ENCODE results near the gene BLOC1S3. TPM values are rescaled to one million over a fixed set of nuclear protein-coding genes. Genes with fewer than 3 reads are reported as not detected.
A peak's percentile ranks its signal among the peaks of the same experiment; 100 is the strongest.

Gene BLOC1S3, protein sequence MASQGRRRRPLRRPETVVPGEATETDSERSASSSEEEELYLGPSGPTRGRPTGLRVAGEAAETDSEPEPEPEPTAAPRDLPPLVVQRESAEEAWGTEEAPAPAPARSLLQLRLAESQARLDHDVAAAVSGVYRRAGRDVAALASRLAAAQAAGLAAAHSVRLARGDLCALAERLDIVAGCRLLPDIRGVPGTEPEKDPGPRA
- 5.0 TPM for total RNA-seq
- long read RNA-seq, partial matches to known transcripts: 0 of 3 reads
- long read RNA-seq, other reads (novel, unspliced or antisense): 1 of 3 reads

DNA sequence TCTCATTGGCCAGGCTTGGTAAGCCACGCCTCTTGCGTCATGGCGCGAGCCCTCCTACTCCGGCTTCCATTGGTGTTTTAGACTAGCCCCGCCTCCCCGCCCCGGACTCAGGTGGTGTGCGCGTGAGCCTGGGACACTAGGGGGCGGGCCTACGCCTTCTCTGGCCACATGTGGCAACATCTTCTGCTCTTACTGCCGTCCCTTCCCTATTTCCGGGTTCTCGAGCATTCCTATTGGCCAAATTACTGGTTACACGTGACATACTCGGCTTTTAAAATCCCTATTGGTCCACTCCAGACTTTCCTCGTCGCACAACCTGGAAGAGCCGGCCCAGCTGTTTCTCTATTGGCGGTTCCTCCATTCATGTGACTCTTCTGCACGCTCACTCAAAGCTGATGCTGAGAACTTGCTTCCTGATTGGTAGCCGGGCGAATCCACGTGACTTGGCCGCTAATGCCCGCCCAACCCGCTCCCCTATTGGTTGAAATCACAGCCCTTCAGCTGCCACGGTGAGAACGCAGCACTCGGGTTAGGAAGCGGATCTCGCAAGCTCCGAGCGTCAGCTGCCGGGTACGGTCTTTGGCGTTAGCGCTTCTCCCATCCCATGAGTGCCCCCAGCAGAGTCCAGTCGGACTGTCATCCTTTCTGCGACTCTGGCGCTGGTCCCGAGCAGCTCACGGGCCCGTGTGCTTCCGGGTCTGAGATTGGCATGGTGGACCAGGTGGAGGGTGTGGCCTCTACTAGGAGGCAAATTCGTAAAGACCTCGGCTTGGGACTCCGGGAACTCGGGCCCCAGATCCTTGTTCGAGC lies at the start of gene BLOC1S3:
Gene BLOC1S3, plus strand, starts transcription at position 523 of the 810 bp plus-strand sequence. CDS start 513 bp downstream, outside the sequence.
- peak; percentile 100 for DNase-seq (ENCODE audit: low spot score)
- intact Hi-C loops (cut with DNase I): loop anchor here (5.0 kb wide), 2 partner anchors 86 to 101 kb away; partner anchors contain the start of genes GEMIN7, PPP1R37 and ZNF296

DNA sequence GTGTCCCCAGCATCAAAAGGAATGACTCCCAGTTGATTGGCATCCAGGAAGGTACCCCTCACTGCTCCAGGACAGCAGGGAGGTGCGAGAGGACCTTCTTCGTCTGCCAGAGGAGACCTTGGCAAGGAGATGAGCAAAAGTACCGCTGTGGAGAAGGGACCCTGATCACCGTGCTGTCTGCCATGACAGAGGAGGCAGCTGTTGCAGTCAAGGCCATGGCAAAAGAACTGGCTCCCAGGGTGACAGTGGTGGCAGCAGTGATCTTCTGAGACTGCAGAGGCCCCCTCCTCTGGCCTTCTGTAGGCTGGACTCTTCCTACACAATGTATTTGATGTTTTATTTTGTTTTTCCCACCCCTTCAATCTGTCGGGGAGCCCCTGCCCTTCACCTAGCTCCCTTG lies 49.8 kb upstream of the BLOC1S3 start:
- intact Hi-C loops (cut with DNase I): no loop called here
- DNase-seq (ENCODE audit: low spot score): no peak

DNA sequence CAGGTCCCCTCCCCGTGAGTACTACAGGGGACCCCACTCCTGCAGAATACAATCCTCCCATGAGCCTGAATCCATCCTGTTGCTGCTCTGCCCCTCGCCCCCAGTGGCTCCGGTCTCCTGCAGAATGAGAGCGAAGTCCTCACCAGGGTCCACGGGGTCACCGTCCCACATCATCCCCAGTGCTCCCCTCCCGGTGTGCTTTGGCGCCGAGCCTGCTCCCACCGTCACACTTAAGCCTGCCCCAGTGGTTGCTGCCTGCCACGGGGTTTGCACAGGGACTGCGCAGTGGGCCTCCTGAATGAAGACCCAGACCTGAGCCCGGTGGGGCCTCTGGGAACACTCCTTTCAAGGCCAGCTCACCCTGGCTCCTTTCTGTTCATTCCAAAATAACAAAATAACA lies 48.3 kb upstream of the BLOC1S3 start:
- intact Hi-C loops (cut with DNase I): no loop called here
- no peak for DNase-seq (ENCODE audit: low spot score)

DNA sequence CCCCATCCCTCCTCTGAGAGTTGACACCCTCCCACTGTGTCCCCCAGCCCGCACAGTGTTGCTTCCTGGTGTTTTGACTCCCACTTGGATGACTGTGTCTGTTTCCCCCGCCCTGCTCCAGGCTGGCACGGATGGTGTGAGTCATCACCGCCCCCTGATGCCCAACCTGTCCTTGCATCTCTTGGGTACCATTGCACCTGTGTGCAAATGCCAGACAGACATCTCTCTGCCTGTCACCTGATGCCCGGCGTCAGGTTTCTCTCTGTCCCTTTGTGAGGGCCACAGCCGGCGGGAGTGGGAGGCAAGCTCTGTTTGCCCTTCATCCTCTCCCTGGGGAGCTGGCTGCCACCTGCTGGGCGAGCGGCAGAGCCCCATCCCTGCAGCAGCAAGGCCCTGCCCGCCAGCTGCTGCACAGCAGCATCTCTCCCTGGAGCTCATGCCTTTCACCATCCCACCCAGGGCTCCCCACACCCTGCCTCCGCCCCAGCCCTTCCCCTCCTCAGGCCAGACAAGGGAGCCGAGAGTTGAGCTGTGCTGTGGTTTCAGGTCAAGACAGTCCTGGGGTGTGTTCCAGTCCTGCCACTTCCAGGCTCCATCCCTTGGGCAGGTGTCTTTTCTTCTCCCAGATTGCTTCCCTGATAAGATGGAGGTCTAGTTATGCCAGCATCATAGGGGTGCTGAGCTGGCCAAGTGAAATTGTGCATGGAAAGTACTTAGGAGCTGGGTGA lies 47.5 kb upstream of the BLOC1S3 start:
- intact Hi-C loops (cut with DNase I): no loop called here

DNA sequence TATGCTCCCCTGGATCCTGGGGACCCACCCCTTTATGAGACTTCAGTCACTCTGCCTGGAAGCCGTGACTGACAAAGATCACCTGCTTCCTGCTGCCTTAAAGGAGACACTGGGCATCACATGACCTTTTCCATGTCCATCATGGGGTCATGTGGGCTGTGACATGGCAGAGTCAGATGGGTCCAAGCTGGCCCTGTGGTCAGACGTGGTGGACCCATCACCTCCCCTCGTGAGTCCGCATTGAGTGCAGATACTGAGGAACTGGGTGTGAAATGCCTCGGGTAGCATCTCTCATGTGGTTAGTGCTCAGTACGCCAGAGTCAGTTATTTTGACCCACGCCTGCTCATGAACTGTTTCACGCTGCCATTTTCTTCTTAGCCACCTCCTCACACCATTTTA lies 44.9 kb upstream of the BLOC1S3 start:
- intact Hi-C loops (cut with DNase I): no loop called here
- no peak for DNase-seq (ENCODE audit: low spot score)

More for the DNA sequence above, 47.5 kb upstream of the BLOC1S3 start:
- DNase-seq (ENCODE audit: low spot score): no peak

DNA sequence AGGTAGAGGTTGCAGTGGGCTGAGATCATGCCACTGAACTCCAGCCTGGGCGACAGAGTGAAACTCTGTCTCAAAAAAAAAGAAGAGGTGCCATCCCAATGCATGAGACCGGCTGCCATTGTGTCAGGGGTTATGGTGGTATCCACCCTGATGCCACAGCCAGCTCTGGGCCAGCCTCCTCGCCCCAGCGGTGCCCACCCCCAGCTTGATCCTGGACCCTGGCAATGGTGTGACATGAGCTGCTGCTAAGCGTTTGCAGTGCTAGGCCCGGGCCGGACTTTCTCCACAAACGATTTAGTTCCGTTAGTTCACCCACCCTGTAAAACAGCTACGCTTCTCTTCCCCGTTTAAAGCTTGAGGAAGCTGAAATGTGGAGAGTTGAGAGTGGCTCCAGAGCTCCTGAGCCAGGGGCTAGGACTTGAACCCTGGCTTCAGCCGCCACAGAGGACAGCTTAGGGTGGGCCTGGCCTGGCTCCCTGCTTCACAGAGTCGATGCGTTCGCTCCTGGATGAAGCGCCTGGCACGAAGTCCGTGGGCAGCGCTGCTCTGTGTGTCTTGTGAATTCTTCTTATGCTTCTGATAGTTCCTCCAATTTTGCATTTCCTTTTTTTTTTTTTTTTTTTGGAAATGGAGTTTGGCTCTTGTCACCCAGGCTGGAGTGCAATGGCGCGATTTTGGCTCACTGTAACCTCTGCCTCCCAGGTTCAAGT lies 43.3 kb upstream of the BLOC1S3 start:
- DNase-seq (ENCODE audit: low spot score): no peak
- intact Hi-C loops (cut with DNase I): no loop called here

DNA sequence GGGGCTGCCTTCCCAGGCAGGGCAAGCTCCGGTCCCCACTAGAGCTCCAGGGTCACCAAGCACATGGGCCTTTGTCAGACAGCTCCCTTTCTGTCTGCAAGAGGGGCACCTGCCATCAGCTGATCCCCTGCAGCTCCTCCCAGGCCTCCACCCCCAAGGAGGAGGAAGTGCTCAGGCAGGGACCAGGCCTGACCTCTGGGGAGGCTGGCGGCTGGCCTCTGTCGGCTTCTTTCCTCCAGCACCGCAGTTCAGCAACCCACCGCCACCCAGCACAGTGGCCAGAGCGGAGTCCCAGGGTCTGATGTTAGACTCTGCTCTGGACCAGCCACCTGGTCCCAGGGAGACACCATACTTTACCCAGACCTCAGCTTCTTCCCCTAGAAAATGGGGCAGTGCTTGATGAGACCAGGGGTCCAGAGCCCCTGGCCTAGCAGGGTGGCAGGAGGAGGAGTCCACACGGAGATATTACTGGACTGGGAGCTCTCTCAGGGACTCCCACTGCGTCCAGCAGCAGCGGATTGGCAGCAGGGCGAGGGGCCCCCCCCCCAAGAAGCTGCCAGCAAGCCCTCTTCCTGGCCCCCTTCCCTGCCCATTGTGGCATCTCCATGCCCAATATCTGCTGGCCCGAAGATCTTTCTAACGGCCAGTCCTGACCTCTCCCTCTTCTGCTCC lies 41.9 kb upstream of the BLOC1S3 start:
- DNase-seq (ENCODE audit: low spot score): no peak
- intact Hi-C loops (cut with DNase I): no loop called here

DNA sequence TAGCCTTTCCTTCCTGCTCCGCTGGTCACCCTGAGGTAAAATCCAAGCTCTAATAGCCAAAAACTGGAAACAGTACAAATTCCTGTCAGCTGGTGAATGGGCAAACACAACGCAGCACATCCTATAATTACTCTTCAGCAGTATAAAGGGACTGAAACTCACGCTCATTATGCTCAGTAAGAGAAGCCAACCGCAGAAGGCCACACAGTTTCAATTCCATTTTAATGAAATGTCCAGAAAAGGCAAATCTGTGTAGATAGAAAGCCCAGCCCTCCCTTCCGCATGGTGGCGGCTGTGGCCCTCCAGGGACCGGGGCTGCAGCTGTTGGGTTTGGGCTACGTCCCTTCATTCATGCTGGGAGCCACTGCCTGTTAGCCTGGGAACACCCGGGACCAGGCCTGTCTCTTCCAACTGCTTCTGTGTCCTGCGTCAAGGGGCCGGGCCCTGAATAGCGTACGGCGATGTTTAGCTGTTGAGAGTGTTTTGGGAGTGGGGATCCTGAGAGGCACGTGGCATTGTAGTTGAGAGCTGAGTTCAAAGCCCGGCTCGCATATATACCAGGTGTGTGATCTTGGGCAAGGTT lies 41.3 kb upstream of the BLOC1S3 start:
- no peak for DNase-seq (ENCODE audit: low spot score)
- intact Hi-C loops (cut with DNase I): no loop called here

DNA sequence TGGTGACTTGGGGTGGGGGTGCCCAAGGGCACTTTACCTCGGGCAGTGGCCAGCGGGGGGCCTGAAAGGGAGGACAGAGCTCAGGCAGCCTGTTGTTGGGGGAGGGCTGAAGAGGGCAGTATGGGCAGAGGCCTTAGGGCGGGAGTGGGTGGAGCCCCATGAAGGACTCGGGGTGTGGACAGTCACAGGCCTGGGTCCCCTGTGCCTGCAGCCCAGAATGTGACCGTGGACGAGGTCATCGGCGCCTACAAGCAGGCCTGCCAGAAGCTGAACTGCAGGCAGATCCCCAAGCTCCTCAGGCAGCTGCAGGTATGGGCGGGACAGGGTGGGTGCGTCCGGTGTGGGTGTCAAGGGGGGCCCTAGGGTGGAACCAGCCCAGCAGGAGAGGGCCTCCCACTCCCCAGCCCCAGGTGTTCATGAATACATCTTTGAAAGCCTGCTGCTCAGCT lies 40.3 kb upstream of the BLOC1S3 start:
- intact Hi-C loops (cut with DNase I): no loop called here

DNA sequence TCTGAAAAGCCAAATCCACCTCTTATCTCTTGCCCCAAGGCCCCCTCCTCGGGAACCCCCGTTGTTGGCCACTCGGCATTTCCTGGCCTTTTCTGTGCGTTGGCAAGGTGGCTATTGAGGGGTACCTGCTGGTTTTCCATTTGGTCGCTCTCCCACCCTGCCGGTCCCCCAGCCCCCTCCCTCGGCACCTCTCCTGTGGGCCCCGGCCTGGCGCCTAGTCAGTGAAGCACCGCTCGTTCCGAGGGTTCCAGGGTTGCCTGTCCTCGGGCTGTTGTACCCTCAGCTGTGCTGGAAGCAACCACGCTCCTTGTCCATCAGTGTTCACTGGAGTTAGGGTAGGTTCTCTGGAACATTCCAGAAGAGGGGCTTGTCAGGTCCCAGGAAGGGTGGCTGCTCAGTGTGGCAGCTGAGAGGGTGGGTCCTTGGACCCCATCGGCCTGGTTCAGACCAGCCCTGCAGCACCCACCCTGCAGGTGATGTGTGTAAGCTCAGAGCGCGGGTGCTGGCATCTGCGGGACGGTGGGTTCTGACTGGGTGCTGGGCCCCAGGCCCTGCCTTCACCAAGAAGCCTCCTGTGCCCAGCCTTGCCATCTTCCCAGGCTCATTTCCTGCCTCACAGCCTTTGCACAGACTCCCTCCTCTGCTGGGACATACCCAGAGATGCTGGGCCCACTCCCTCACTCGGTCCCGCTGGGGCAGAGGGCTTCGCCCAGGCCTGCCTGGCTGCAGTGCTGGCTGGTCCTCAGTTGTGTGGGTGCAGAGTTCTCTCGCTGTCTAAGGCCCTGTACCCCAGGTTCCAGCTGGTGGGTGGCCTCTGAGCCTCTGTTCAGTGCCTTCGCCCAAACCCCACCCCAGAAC lies 39.1 kb upstream of the BLOC1S3 start:
- no peak for DNase-seq (ENCODE audit: low spot score)
- intact Hi-C loops (cut with DNase I): no loop called here

More for the DNA sequence above, 40.3 kb upstream of the BLOC1S3 start:
- DNase-seq (ENCODE audit: low spot score): no peak

DNA sequence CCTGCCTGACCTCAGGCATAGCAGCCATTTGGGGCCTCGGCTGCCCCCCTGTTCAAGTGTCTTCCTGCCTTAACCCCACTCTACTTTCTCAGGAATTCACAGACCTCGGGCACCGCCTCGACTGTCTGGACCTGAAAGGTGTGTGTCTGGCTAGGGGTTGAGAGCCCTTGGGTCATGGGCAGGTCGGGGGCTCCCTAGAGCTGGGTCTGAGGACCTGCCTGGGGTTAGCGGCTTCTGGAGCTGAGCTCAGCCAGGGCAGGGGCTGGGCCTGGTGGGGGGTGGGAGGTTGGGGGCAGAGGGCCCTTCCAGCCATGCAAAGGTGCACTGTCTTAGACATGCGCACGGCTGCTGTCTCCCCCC lies 38.5 kb upstream of the BLOC1S3 start:
- no peak for DNase-seq (ENCODE audit: low spot score)
- intact Hi-C loops (cut with DNase I): no loop called here

DNA sequence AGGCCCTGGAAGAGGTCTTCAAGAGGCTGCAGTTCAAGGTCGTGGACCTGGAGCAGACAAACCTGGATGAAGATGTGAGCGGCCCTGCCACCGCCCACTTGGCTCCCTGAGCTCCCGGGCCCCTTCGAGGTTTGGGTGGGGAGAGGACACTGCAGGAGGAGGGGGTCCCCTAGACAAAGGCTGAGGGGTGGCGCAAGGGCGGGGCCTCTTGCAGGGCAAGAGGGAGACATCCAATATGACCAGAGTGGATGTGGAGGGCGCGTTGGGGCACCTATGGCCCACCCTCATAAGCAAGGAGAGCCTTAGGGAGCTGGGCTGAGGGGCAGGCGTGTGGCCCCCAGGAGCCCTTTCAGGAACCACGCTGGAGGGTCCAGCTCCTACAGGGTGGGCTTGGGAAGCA lies 38.1 kb upstream of the BLOC1S3 start:
- intact Hi-C loops (cut with DNase I): no loop called here

DNA sequence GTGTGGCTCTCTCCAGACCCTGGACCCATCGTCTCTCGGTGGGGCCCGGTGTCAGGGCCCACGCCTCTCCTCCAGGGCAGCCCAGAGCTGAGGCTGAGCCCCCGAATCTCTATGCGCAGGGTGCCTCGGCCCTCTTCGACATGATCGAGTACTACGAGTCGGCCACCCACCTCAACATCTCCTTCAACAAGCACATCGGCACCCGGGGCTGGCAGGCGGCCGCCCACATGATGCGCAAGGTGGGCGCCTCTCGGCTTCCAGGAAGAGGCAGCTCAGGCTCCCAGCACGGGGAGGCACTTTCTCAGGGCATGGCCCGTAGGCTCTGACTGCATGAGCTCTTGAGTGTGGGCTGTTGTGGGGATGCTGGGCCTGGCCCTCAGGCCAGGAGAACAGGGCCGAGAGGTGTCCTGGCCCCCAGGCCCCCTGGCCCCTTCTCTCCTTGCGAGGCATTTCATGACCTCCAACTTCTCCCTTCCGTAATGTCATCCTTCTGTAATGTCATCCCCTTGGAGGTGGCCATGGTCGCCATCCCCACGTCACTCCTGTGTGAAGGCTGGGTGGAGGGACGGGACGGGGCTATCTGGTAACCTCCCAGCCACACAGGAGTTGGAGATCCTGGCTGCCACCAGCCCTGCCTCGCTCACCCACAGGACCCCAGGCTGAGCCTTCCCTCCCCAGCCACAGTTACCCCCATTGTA lies 37.2 kb upstream of the BLOC1S3 start:
- intact Hi-C loops (cut with DNase I): no loop called here

More for the DNA sequence above, 38.1 kb upstream of the BLOC1S3 start:
- DNase-seq (ENCODE audit: low spot score): no peak

DNA sequence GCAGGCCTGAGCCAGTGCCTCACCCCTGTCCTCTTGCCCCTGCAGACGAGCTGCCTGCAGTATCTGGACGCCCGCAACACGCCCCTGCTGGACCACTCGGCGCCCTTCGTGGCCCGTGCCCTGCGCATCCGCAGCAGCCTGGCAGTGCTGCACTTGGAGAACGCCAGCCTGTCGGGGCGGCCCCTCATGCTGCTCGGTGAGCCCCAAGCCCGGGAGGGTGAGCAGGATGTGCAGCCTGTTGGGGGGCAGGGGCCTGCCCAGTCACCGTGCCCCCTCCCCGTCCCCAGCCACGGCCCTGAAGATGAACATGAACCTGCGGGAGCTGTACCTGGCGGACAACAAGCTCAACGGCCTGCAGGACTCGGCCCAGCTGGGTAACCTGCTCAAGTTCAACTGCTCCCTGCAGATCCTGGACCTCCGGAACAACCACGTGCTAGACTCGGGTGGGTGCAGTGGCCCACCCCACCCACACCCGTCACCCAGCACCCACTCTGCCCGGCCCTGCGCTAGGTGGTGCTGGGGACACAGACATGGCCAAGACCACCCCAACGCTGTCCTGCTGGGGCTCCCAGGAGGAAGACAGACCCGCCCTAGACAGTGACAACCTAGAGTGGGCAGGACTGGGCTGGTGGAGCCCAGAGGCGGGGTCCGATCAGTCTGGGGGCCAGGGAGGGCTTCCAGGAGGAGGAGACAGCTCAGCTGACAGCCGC lies 36.4 kb upstream of the BLOC1S3 start:
- no peak for DNase-seq (ENCODE audit: low spot score)
- intact Hi-C loops (cut with DNase I): no loop called here

More for the DNA sequence above, 37.2 kb upstream of the BLOC1S3 start:
- DNase-seq (ENCODE audit: low spot score): no peak

DNA sequence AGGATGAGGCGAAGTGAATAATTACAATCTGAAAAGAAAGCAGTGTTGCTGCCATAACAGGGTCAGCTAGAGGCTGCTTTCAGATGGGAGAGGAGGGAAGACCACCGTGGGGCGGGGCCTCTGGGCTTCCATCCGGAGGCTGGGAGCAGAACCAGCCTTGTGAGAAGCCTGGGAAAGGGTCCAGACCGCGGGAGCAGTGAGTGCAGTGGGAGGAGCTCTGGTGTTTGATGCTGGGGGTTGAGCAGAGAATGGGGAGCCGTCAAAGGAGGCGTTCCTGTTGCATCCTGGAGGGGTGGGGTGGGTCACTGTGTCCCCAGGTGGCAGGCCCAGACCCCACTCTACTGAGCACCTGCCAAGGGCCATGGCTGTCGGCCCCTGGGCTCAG lies 35.9 kb upstream of the BLOC1S3 start:
- DNase-seq (ENCODE audit: low spot score): no peak
- intact Hi-C loops (cut with DNase I): no loop called here

DNA sequence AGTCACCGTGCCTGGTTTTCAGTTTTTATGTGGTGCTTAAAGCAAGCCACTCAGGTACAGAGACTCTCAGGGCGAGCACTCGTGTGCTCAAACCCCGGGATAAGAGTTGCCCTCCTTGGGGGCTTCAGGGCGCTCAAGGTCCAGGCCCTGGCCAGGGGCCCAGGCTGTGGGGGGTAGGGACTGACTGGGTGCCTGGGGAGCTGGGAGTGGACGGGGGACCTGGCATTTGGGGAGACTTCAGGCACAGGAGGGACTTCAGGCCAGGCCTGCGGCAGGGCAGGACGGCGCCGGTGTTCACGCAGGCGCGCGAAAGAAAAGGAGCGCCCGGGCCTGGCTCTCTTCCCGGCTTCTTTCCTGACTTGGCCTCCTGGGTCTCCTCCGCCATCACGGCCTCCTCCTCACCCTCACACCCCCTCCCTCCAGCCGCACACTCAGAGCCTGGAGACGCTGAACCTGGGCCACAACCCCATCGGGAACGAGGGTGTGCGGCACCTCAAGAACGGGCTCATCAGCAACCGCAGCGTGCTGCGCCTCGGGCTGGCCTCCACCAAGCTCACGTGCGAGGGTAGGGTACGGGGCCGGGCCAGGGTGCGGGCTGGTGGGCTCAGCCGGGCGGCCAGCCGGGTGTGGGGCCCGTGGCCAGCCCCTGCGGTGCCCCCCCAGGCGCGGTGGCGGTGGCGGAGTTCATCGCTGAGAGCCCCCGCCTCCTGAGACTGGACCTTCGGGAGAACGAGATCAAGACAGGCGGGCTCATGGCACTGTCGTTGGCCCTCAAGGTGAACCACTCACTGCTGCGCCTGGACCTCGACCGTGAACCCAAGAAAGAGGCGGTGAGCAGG lies 33.9 kb upstream of the BLOC1S3 start:
- intact Hi-C loops (cut with DNase I): no loop called here
- no peak for DNase-seq (ENCODE audit: low spot score)
